ENCODE measurements around the gene TMED7.
"Not testable (repeated sequence)": the region's sequence is repeated elsewhere in the genome, so short reads cannot be mapped to it uniquely, and the experiment has no call there.

Gene TMED7

DNA sequence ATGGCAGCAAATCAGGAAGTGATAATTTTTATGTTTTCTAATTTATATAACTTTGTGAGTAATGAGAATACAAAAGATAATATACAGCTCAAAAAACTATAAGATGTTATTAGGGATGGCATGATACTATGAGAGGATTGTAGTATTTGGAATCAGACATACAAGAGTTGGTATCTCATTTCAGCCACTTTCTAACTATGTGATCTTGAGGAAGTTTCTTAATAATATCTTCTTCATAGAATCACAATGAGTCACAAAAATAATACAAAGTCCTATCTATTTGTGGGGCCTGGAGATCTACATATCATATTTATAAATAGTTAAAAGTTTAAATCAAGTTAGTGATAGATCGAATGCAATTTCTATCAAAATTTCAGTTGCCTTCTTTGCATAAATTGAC is 23.7 kb upstream of the TMED7 start:
- no peaks in the 10 kb centered on the region for H3K9me3 ChIP-seq (replicated peaks; ENCODE audit: low read length)
- no peaks in the 10 kb centered on the region for H3K36me3 ChIP-seq (ENCODE audit: insufficient read depth, low read length)
- H3K9ac ChIP-seq (ENCODE audit: low read depth, low read length): no peak overlapping the region
- H3K27me3 ChIP-seq (ENCODE audit: control insufficient read depth, insufficient read depth, low read length): no peaks in the 10 kb centered on the region
- peaks cover 11% of the 10 kb centered on the region for H3K4me1 ChIP-seq (ENCODE audit: control insufficient read depth, insufficient read depth, low read length)
- no peak overlapping the region for H3K4me3 ChIP-seq (ENCODE audit: low read length)
- no peak overlapping the region for H3K4me2 ChIP-seq (ENCODE audit: low read length)

DNA sequence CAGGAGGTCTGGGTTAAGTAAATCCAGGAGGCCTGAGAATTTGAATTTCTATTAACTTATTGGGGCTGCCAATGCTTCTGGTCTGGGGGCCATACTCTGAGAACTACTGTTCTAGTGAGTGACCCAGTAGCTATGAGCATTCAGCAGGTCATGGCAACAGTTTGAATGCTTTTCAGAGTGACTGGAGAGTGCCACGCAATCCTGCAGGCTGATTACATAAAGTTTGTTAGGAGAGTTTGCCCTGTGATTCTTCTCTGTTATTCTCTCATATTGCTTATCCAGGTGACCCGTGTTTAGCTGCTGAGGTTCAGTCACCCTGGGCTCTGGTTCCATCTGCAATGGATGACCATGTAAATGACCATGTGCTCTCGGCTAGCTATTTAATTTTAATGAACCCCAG is 22.2 kb upstream of the TMED7 start:
- H3K9me3 ChIP-seq (replicated peaks; ENCODE audit: low read length): no peaks in the 10 kb centered on the region
- H3K27me3 ChIP-seq (ENCODE audit: control insufficient read depth, insufficient read depth, low read length): no peaks in the 10 kb centered on the region
- H3K4me1 ChIP-seq (ENCODE audit: control insufficient read depth, insufficient read depth, low read length): peaks cover 11% of the 10 kb centered on the region
- no peak overlapping the region for H3K4me3 ChIP-seq (ENCODE audit: low read length)
- no peak overlapping the region for H3K9ac ChIP-seq (ENCODE audit: low read depth, low read length)
- no peak overlapping the region for H3K4me2 ChIP-seq (ENCODE audit: low read length)
- H3K36me3 ChIP-seq (ENCODE audit: insufficient read depth, low read length): no peaks in the 10 kb centered on the region

GRCh38 chr5:115645386-115645785 is 19.6 kb upstream of the TMED7 start:
- not testable (repeated sequence) for H3K36me3 ChIP-seq (ENCODE audit: insufficient read depth, low read length); H3K27me3 ChIP-seq (ENCODE audit: control insufficient read depth, insufficient read depth, low read length); H3K4me2 ChIP-seq (ENCODE audit: low read length); H3K4me3 ChIP-seq (ENCODE audit: low read length); H3K9ac ChIP-seq (ENCODE audit: low read depth, low read length); H3K9me3 ChIP-seq (replicated peaks; ENCODE audit: low read length)
- H3K4me1 ChIP-seq (ENCODE audit: control insufficient read depth, insufficient read depth, low read length): peaks cover 11% of the 10 kb centered on the region

DNA sequence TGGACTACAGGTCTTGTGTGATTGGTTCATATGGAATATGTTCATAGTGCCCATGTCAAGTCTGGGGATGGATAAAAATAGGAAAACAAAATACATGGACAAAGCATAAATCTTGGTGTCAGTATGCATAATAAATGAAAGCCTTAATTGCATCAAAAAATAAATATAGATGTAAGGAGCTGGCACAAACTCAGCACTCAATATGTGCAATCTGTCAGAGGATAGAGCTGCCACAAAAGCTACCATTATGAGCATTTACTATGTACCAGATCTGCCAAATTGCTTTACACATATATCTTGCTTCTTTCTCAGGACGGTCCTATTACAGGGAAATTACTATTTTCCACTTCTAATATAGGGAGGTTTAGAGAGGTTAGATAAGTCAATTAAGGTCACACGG is 18.2 kb upstream of the TMED7 start:
- Histone ChIP-seq H3K4me1 (ENCODE audit: control insufficient read depth, insufficient read depth, low read length) (peaks cover 3% of the 10 kb centered on the region), H3K27me3 (ENCODE audit: control insufficient read depth, insufficient read depth, low read length) (no peaks in the 10 kb centered on the region)

GRCh38 chr5:115641948-115642347 is 16.1 kb upstream of the TMED7 start:
- H3K9me3 ChIP-seq (replicated peaks; ENCODE audit: low read length): no peaks in the 10 kb centered on the region

More for the DNA sequence above, 18.2 kb upstream of the TMED7 start:
- Histone ChIP-seq H3K9ac (ENCODE audit: low read depth, low read length) (no peak overlapping the region), H3K4me2 (ENCODE audit: low read length) (no peak overlapping the region), H3K36me3 (ENCODE audit: insufficient read depth, low read length) (no peaks in the 10 kb centered on the region), H3K9me3 (replicated peaks; ENCODE audit: low read length) (no peaks in the 10 kb centered on the region), H3K4me3 (ENCODE audit: low read length) (no peak overlapping the region)

GRCh38 chr5:115640274-115640673 is 14.4 kb upstream of the TMED7 start:
- Histone ChIP-seq H3K4me3 (ENCODE audit: low read length) (no peak overlapping the region), H3K9ac (ENCODE audit: low read depth, low read length) (no peak overlapping the region), H3K9me3 (replicated peaks; ENCODE audit: low read length) (no peaks in the 10 kb centered on the region), H3K4me2 (ENCODE audit: low read length) (no peak overlapping the region), H3K4me1 (ENCODE audit: control insufficient read depth, insufficient read depth, low read length) (no peaks in the 10 kb centered on the region), H3K36me3 (ENCODE audit: insufficient read depth, low read length) (no peaks in the 10 kb centered on the region), H3K27me3 (ENCODE audit: control insufficient read depth, insufficient read depth, low read length) (no peaks in the 10 kb centered on the region)

More at GRCh38 chr5:115641948-115642347, 16.1 kb upstream of the TMED7 start:
- H3K4me1 ChIP-seq (ENCODE audit: control insufficient read depth, insufficient read depth, low read length): no peaks in the 10 kb centered on the region
- no peak overlapping the region for H3K4me2 ChIP-seq (ENCODE audit: low read length)
- H3K27me3 ChIP-seq (ENCODE audit: control insufficient read depth, insufficient read depth, low read length): no peaks in the 10 kb centered on the region
- H3K36me3 ChIP-seq (ENCODE audit: insufficient read depth, low read length): no peaks in the 10 kb centered on the region
- no peak overlapping the region for H3K9ac ChIP-seq (ENCODE audit: low read depth, low read length)
- no peak overlapping the region for H3K4me3 ChIP-seq (ENCODE audit: low read length)

- Histone ChIP-seq H3K9me3 (replicated peaks; ENCODE audit: low read length) (no peaks in the 10 kb centered on the region), H3K36me3 (ENCODE audit: insufficient read depth, low read length) (no peaks in the 10 kb centered on the region), H3K4me3 (ENCODE audit: low read length) (no peak overlapping the region), H3K4me1 (ENCODE audit: control insufficient read depth, insufficient read depth, low read length) (no peaks in the 10 kb centered on the region), H3K9ac (ENCODE audit: low read depth, low read length) (no peak overlapping the region), H3K27me3 (ENCODE audit: control insufficient read depth, insufficient read depth, low read length) (no peaks in the 10 kb centered on the region), H3K4me2 (ENCODE audit: low read length) (no peak overlapping the region)
These were observed 13.5 kb upstream of the TMED7 start for GRCh38 chr5:115639377-115639776.

DNA sequence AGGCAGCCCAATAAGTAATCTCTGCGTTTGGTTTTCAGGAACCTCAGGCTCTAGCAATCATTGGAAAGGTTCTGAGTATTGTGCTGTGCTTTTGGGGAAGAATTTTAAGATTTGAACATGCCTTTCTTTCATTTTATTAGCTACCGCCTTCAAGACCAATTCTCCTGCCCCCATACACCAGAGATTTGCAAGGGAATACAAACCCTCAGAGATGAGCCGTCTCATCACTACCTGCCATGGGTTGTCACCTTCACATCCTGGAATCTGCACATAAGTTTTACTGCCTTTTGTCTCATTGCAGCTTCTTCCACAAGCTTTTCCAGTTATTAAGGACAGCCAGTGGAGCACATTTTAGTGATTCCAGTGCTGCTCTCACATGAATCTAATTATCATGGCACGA is 11.7 kb upstream of the TMED7 start:
- H3K9ac ChIP-seq (ENCODE audit: low read depth, low read length): no peak overlapping the region
- no peaks in the 10 kb centered on the region for H3K9me3 ChIP-seq (replicated peaks; ENCODE audit: low read length)
- H3K4me1 ChIP-seq (ENCODE audit: control insufficient read depth, insufficient read depth, low read length): no peaks in the 10 kb centered on the region
- H3K36me3 ChIP-seq (ENCODE audit: insufficient read depth, low read length): no peaks in the 10 kb centered on the region
- no peaks in the 10 kb centered on the region for H3K27me3 ChIP-seq (ENCODE audit: control insufficient read depth, insufficient read depth, low read length)
- no peak overlapping the region for H3K4me3 ChIP-seq (ENCODE audit: low read length)
- no peak overlapping the region for H3K4me2 ChIP-seq (ENCODE audit: low read length)

DNA sequence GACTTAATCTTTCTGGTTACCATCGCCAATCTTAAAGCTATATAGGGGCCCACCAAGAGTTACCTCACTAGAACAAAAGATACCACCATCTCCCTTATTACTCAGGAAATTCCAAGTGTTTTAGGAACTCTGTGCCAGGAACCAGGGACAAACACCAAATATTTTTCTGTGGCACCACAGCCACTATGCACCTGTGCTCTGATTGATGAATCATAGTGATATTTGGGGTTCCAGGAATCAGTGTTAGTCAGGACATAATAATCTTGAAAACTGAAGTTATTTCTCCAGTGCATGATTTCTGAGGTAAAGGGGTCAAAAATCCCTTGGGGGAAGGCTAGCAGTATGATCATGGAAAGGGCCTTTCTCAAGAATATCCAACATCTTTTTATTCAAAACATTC is 10.2 kb upstream of the TMED7 start:
- Histone ChIP-seq H3K9ac (ENCODE audit: low read depth, low read length) (no peak overlapping the region), H3K4me2 (ENCODE audit: low read length) (no peak overlapping the region), H3K4me3 (ENCODE audit: low read length) (no peak overlapping the region), H3K9me3 (replicated peaks; ENCODE audit: low read length) (no peaks in the 10 kb centered on the region), H3K27me3 (ENCODE audit: control insufficient read depth, insufficient read depth, low read length) (no peaks in the 10 kb centered on the region), H3K4me1 (ENCODE audit: control insufficient read depth, insufficient read depth, low read length) (no peaks in the 10 kb centered on the region), H3K36me3 (ENCODE audit: insufficient read depth, low read length) (no peaks in the 10 kb centered on the region)

DNA sequence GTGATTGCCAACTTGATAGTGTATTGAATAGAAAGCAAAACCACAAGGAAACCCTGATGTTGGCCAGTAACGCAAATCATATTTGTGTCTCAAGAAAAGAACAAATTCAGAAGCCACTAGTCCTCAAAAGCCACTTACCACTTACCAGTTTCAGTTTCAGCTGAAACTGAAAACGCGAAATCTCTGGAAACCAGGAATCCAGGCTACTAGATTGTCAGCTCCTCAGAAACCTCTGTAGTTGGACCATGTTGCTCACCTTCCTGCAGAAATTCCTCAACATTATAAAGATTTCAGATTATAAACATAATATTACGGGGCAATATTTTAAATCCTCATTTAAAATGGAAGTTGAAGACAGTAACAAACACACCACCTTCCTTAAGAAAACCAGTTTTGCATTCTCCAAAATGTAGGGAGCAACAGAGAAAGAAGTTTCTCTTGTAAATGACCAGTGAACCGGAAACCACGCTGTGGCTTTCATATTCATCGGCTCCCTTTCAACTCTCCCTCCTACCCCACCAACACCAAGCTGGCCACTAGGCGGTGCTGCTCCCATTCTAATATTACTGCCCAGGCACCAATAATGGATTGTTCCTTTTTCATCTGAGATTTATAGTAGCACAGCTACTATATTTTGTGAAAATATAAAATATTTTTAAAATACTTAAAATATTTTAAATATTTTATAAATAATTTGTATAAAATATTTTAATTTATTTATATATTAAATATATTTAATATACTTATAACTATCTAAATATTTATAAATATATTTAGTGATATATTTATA is 8.7 kb upstream of the TMED7 start:
- Histone ChIP-seq H3K4me3 (ENCODE audit: low read length) (peak overlapping the region; percentile 45), H3K4me1 (ENCODE audit: control insufficient read depth, insufficient read depth, low read length) (no peaks in the 10 kb centered on the region), H3K9ac (ENCODE audit: low read depth, low read length) (peak overlapping the region; percentile 42)

DNA sequence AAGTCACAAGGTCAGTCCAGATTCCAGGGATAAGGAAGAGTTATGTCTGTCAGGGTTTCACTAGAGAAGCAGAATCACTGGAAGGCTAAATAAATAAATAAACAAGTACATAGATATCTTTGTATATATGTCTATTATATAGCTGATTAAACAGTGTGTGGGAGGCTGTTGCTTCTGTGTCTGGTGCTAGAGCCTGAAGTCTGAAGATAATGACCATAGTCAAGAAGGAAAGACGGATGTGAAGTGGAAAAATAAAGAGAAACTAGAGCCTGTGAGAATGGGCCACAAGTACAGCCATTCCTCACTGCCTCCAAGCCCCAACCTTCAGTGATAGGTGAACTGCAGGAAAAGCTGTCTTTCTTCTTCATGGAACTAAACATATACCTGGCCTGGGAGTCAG is 4.1 kb upstream of the TMED7 start:
- Histone ChIP-seq H3K4me1 (ENCODE audit: control insufficient read depth, insufficient read depth, low read length) (peaks cover 4% of the 10 kb centered on the region), H3K4me3 (ENCODE audit: low read length) (no peak overlapping the region), H3K9me3 (replicated peaks; ENCODE audit: low read length) (no peaks in the 10 kb centered on the region), H3K36me3 (ENCODE audit: insufficient read depth, low read length) (no peaks in the 10 kb centered on the region), H3K27me3 (ENCODE audit: control insufficient read depth, insufficient read depth, low read length) (no peaks in the 10 kb centered on the region), H3K9ac (ENCODE audit: low read depth, low read length) (no peak overlapping the region), H3K4me2 (ENCODE audit: low read length) (no peak overlapping the region)

More for the DNA sequence above, 8.7 kb upstream of the TMED7 start:
- peak overlapping the region; percentile 73 for H3K4me2 ChIP-seq (ENCODE audit: low read length)
- H3K36me3 ChIP-seq (ENCODE audit: insufficient read depth, low read length): no peaks in the 10 kb centered on the region
- no peaks in the 10 kb centered on the region for H3K27me3 ChIP-seq (ENCODE audit: control insufficient read depth, insufficient read depth, low read length)
- H3K9me3 ChIP-seq (replicated peaks; ENCODE audit: low read length): no peaks in the 10 kb centered on the region

DNA sequence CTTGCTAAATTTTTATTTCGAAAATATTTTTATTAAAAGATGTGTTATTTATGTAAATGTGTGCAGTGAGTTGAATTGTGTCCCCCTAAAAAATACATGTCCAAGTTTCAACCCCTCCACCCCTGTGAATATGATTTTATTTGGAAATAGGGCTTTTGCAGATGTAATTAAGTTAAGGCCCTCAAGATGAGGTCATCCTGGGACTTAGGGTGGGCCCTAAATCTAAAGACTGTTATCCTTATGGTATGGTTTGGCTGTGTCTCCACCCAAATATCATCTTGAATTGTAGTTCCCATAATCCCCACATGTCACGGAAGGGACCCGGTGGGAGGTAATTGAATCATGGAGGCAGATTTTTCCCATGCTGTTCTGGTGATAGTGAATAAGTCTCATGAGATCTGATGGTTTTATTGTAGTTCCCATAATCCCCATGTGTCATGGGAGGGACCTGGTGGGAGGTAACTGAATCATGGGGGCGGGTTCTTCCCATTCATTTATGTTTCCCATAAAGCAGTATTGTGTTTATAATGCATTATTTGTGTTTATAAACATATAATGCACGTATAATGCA is 1.5 kb upstream of the TMED7 start:
- Histone ChIP-seq H3K9ac (ENCODE audit: low read depth, low read length) (no peak overlapping the region), H3K4me3 (ENCODE audit: low read length) (no peak overlapping the region), H3K27me3 (ENCODE audit: control insufficient read depth, insufficient read depth, low read length) (no peaks in the 10 kb centered on the region), H3K36me3 (ENCODE audit: insufficient read depth, low read length) (no peaks in the 10 kb centered on the region), H3K4me1 (ENCODE audit: control insufficient read depth, insufficient read depth, low read length) (peaks cover 19% of the 10 kb centered on the region), H3K4me2 (ENCODE audit: low read length) (no peak overlapping the region), H3K9me3 (replicated peaks; ENCODE audit: low read length) (no peaks in the 10 kb centered on the region)
